ENCODE results near the gene GALP. TPM values are rescaled to one million over a fixed set of nuclear protein-coding genes. Genes with fewer than 3 reads are reported as not detected.
"Not testable (repeated sequence)": the region's sequence is repeated elsewhere in the genome, so short reads cannot be mapped to it uniquely, and the experiment has no call there.

Gene GALP
- total RNA-seq, 2 donors from 2014 or later: not detected

GRCh38 chr19:56211718-56212117 lies 35.9 kb downstream of the GALP start:
- no peaks in the 10 kb centered on the region for H3K27me3 ChIP-seq
- no peak for DNase-seq (ENCODE audit: low spot score)
- H3K9me3 ChIP-seq: no peaks in the 10 kb centered on the region
- no peak overlapping the region for H3K27ac ChIP-seq
- TF ChIP-seq CTCF (IDR thresholded peaks at IDR 0.05): no peak
- no peaks in the 10 kb centered on the region for H3K4me1 ChIP-seq
- no peaks in the 10 kb centered on the region for H3K36me3 ChIP-seq
- no peak overlapping the region for H3K4me3 ChIP-seq

GRCh38 chr19:56217039-56217949 lies 41.5 kb downstream of the GALP start:
- H3K27me3 ChIP-seq: no peaks in the 10 kb centered on the region
- H3K4me3 ChIP-seq: peak overlapping the region; percentile 28 to 49
- H3K27ac ChIP-seq: no peak overlapping the region
- no peaks in the 10 kb centered on the region for H3K9me3 ChIP-seq
- DNase-seq (ENCODE audit: low spot score): no peak
- H3K36me3 ChIP-seq: no peaks in the 10 kb centered on the region
- peaks cover 0 to 10% of the 10 kb centered on the region in 2 donors for H3K4me1 ChIP-seq
- TF ChIP-seq CTCF (IDR thresholded peaks at IDR 0.05): no peak

GRCh38 chr19:56218961-56219360 lies 43.2 kb downstream of the GALP start:
- DNase-seq (ENCODE audit: low spot score): no peak
- Histone ChIP-seq H3K36me3 (no peaks in the 10 kb centered on the region), H3K4me3 (no peak overlapping the region), H3K27ac (no peak overlapping the region), H3K27me3 (no peaks in the 10 kb centered on the region), H3K4me1 (peaks cover 0 to 10% of the 10 kb centered on the region in 2 donors), H3K9me3 (no peaks in the 10 kb centered on the region)
- TF ChIP-seq CTCF (IDR thresholded peaks at IDR 0.05): no peak

- not testable (repeated sequence) for H3K9me3 ChIP-seq; DNase-seq (ENCODE audit: low spot score)
These were observed 45.6 kb downstream of the GALP start for GRCh38 chr19:56221442-56221841.

GRCh38 chr19:56221851-56222250 lies 46.0 kb downstream of the GALP start:
- no peak overlapping the region for H3K4me3 ChIP-seq
- H3K36me3 ChIP-seq: no peaks in the 10 kb centered on the region
- H3K4me1 ChIP-seq: peaks cover 0 to 10% of the 10 kb centered on the region in 2 donors
- no peaks in the 10 kb centered on the region for H3K27me3 ChIP-seq
- DNase-seq (ENCODE audit: low spot score): no peak
- no peak for TF ChIP-seq CTCF (IDR thresholded peaks at IDR 0.05)
- no peaks in the 10 kb centered on the region for H3K9me3 ChIP-seq
- H3K27ac ChIP-seq: no peak overlapping the region

More at GRCh38 chr19:56221442-56221841, 45.6 kb downstream of the GALP start:
- H3K27me3 ChIP-seq, H3K36me3 ChIP-seq, H3K4me1 ChIP-seq, H3K27ac ChIP-seq, H3K4me3 ChIP-seq: not testable (repeated sequence)

GRCh38 chr19:56222901-56223300 lies 47.1 kb downstream of the GALP start:
- no peaks in the 10 kb centered on the region for H3K27me3 ChIP-seq
- H3K27ac ChIP-seq: no peak overlapping the region
- no peaks in the 10 kb centered on the region for H3K9me3 ChIP-seq
- H3K4me1 ChIP-seq: no peaks in the 10 kb centered on the region
- no peak overlapping the region for H3K4me3 ChIP-seq
- no peak for TF ChIP-seq CTCF (IDR thresholded peaks at IDR 0.05)
- no peak for DNase-seq (ENCODE audit: low spot score)
- H3K36me3 ChIP-seq: no peaks in the 10 kb centered on the region

All from right atrium auricular region (tissue), 2 donors.